Tibial nerve (tissue), 3 donors: ENCODE measurements around the gene GTF3C1.

Source experiments
- POLR2A ChIP-seq, 2 donors: fragments of 450-650 bp; IDR thresholded peaks; one replicate each; pipeline ENCODE4 v1.6.1; 2017; ENCODE audit warnings: antibody characterized with exemption in 2 of 2, mild to moderate bottlenecking in 2 of 2, moderate library complexity in 2 of 2
- TF ChIP-seq, protein P1 (sequence below), 5 experiments: fragments of 200-600 bp in 3 of 5; fragments of 450-650 bp in 2 of 5; sonication (generic) in 3 of 5; IDR thresholded peaks; one replicate each; pipeline ENCODE4 v1.5.1; 2016 to 2019; ENCODE audit warnings: antibody characterized with exemption in 5 of 5, mild to moderate bottlenecking in 3 of 5, moderate library complexity in 2 of 5

DNA sequence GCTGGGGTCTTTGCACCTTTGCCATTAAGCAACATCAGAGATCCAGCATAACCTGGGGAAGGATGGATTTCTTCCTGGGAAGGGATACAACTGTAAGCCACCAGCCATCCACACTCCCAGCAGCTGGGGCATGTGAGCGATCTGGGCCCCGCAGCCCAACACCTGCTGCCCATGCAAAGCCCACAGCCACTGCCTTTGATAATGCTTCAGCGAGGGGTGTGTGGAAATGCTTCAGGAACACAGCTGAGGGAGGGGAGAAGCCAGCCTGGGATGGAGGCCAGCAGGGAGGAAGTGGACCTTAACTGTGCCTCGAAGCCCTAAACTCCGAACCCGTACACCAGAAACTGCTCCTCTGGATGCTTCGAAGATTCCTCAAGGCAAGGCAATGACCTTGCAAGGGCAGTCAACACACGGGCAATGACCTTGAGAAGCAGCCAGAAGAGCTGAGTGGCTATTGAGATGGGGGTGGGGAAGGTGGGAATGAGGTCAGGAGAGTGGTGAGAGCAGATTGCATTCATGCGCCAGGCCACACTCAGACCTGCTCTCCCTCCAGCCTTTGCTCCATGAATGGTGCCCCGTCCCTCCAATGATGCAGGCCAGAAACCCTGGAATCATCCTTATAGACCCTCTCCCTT, 49.3 kb upstream of the GTF3C1 start:
- TF ChIP-seq, protein P1, sequence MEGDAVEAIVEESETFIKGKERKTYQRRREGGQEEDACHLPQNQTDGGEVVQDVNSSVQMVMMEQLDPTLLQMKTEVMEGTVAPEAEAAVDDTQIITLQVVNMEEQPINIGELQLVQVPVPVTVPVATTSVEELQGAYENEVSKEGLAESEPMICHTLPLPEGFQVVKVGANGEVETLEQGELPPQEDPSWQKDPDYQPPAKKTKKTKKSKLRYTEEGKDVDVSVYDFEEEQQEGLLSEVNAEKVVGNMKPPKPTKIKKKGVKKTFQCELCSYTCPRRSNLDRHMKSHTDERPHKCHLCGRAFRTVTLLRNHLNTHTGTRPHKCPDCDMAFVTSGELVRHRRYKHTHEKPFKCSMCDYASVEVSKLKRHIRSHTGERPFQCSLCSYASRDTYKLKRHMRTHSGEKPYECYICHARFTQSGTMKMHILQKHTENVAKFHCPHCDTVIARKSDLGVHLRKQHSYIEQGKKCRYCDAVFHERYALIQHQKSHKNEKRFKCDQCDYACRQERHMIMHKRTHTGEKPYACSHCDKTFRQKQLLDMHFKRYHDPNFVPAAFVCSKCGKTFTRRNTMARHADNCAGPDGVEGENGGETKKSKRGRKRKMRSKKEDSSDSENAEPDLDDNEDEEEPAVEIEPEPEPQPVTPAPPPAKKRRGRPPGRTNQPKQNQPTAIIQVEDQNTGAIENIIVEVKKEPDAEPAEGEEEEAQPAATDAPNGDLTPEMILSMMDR (IDR thresholded peaks at IDR 0.05) = no peak
- no peak for TF ChIP-seq POLR2A (IDR thresholded peaks at IDR 0.05)
